ENCODE data around the gene LBHD1. TPM values are rescaled to one million over a fixed set of nuclear protein-coding genes. Genes with fewer than 3 reads are reported as not detected.

The LBHD1 gene
- total RNA-seq (10 to 100 TPM; 22.6 to 22.9 TPM), polyA plus RNA-seq (7.6 TPM)

GRCh38 chr11:62671608-62672389, at the start of gene LBHD1, which contains the start of gene UQCC3:
TSS of gene LBHD1 (minus strand) at chr11:62672267. CDS start at chr11:62670031, 2,236 bp downstream.
TSS of gene UQCC3 (plus strand) at chr11:62671673. CDS start at chr11:62671746, 73 bp downstream.
- H3K4me1 Mint-ChIP-seq = peaks cover 36 to 61% (median 52%) of the 10 kb centered on the region in 3 donors
- H3K27ac ChIP-seq (ENCODE audit: low read depth, low read length) = peak within 1 kb of the TSS; percentile 91
- H3K27ac Mint-ChIP-seq = peak within 1 kb of the TSS; percentile 83 to 98 (median 97)
- H3K36me3 ChIP-seq (ENCODE audit: insufficient read depth, low read length) = peaks cover 13% of the 10 kb centered on the region
- H3K4me1 ChIP-seq (ENCODE audit: insufficient read depth, low read length) = peaks cover 35% of the 10 kb centered on the region
- POLR2A ChIA-PET = interaction anchor here (0.5 to 3.0 kb wide), 21 partner anchors 9 to 1184 kb away, joined by 3 to 56 read pairs (median 4); partner anchors contain the start of genes B3GAT3, GNG3, HNRNPUL2 and INTS5
- H3K4me3 Mint-ChIP-seq = peak within 1 kb of the TSS; percentile 94 to 100 (median 100)
- peaks cover 0 to 51% (median 4%) of the 10 kb centered on the region in 3 donors for H3K36me3 Mint-ChIP-seq
- no peaks in the 10 kb centered on the region for H3K27me3 Mint-ChIP-seq
- no peaks in the 10 kb centered on the region for H3K27me3 ChIP-seq (ENCODE audit: insufficient read depth, low read length, poor library complexity, severe bottlenecking)
- CTCF ChIA-PET = interaction anchor here (0.7 to 2.9 kb wide), 17 partner anchors 9 to 247 kb away, joined by 3 to 8 read pairs (median 4); partner anchors contain the start of genes B3GAT3, EEF1G, GANAB and HNRNPUL2
- peak; percentile 56 to 85 (median 79) for DNase-seq
- H3K4me3 ChIP-seq (ENCODE audit: low read length) = peak within 1 kb of the TSS; percentile 82
- H3K9me3 Mint-ChIP-seq = no peaks in the 10 kb centered on the region
- no peaks in the 10 kb centered on the region for H3K9me3 ChIP-seq (ENCODE audit: low read length)

GRCh38 chr11:62719302-62719978, 47.4 kb upstream of the LBHD1 start:
- no peaks in the 10 kb centered on the region for H3K9me3 ChIP-seq (ENCODE audit: low read length)
- Mint-ChIP-seq H3K4me1 (peaks cover 38 to 72% (median 50%) of the 10 kb centered on the region in 3 donors), H3K36me3 (peaks cover 29 to 96% (median 51%) of the 10 kb centered on the region in 3 donors), H3K27ac (peak overlapping the region; percentile 26 to 86 (median 62)), H3K9me3 (no peaks in the 10 kb centered on the region), H3K4me3 (peak overlapping the region in 1 of 7 donors; percentile 21), H3K27me3 (no peaks in the 10 kb centered on the region)
- ChIA-PET CTCF (interaction anchor here (1.3 kb wide), 1 partner anchor 10 kb away, joined by 3 read pairs; no protein-coding TSS in a partner anchor), POLR2A (no interaction called here)
- DNase-seq = no peak
- H3K4me1 ChIP-seq (ENCODE audit: insufficient read depth, low read length) = peaks cover 16% of the 10 kb centered on the region
- H3K27me3 ChIP-seq (ENCODE audit: insufficient read depth, low read length, poor library complexity, severe bottlenecking) = no peaks in the 10 kb centered on the region
- peaks cover 87% of the 10 kb centered on the region for H3K36me3 ChIP-seq (ENCODE audit: insufficient read depth, low read length)
- H3K4me3 ChIP-seq (ENCODE audit: low read length) = no peak overlapping the region
- H3K27ac ChIP-seq (ENCODE audit: low read depth, low read length) = no peak overlapping the region

GRCh38 chr11:62716816-62717215, 44.7 kb upstream of the LBHD1 start:
- Histone ChIP-seq H3K4me3 (ENCODE audit: low read length) (no peak overlapping the region), H3K36me3 (ENCODE audit: insufficient read depth, low read length) (peaks cover 76% of the 10 kb centered on the region), H3K9me3 (ENCODE audit: low read length) (no peaks in the 10 kb centered on the region), H3K27me3 (ENCODE audit: insufficient read depth, low read length, poor library complexity, severe bottlenecking) (no peaks in the 10 kb centered on the region), H3K4me1 (ENCODE audit: insufficient read depth, low read length) (peaks cover 4% of the 10 kb centered on the region), H3K27ac (ENCODE audit: low read depth, low read length) (no peak overlapping the region)
- no peak for DNase-seq
- Mint-ChIP-seq H3K27ac (peak overlapping the region in 4 of 8 donors; percentile 15 to 84 (median 39)), H3K36me3 (peaks cover 28 to 94% (median 32%) of the 10 kb centered on the region in 3 donors), H3K27me3 (no peaks in the 10 kb centered on the region), H3K4me3 (no peak overlapping the region), H3K9me3 (no peaks in the 10 kb centered on the region), H3K4me1 (peaks cover 32 to 67% (median 48%) of the 10 kb centered on the region in 3 donors)
- POLR2A ChIA-PET = interaction anchor here (1.1 kb wide), 1 partner anchor 10 kb away, joined by 3 read pairs; the partner anchor contains the start of gene HNRNPUL2
- CTCF ChIA-PET = interaction anchor here (2.3 kb wide), 1 partner anchor 10 kb away, joined by 7 read pairs; the partner anchor contains the start of gene HNRNPUL2

GRCh38 chr11:62716206-62716605, 44.1 kb upstream of the LBHD1 start:
- H3K4me1 ChIP-seq (ENCODE audit: insufficient read depth, low read length) = peaks cover 4% of the 10 kb centered on the region
- no peak overlapping the region for H3K27ac ChIP-seq (ENCODE audit: low read depth, low read length)
- Mint-ChIP-seq H3K4me3 (no peak overlapping the region), H3K36me3 (peaks cover 28 to 93% (median 29%) of the 10 kb centered on the region in 3 donors), H3K9me3 (no peaks in the 10 kb centered on the region), H3K27ac (peak overlapping the region in 4 of 8 donors; percentile 23 to 45 (median 26)), H3K27me3 (no peaks in the 10 kb centered on the region), H3K4me1 (peaks cover 31 to 61% (median 42%) of the 10 kb centered on the region in 3 donors)
- DNase-seq = no peak
- no peaks in the 10 kb centered on the region for H3K27me3 ChIP-seq (ENCODE audit: insufficient read depth, low read length, poor library complexity, severe bottlenecking)
- H3K4me3 ChIP-seq (ENCODE audit: low read length) = no peak overlapping the region
- ChIA-PET CTCF (interaction anchor here (1.3 to 2.3 kb wide), 2 partner anchors 8 to 11 kb away, joined by 3 to 7 read pairs; partner anchors contain the start of gene HNRNPUL2), POLR2A (interaction anchor here (1.1 to 1.2 kb wide), 2 partner anchors 11 to 44 kb away, joined by 3 read pairs; partner anchors contain the start of genes HNRNPUL2 and LBHD1)
- peaks cover 76% of the 10 kb centered on the region for H3K36me3 ChIP-seq (ENCODE audit: insufficient read depth, low read length)
- H3K9me3 ChIP-seq (ENCODE audit: low read length) = no peaks in the 10 kb centered on the region

- CTCF ChIA-PET = interaction anchor here (1.3 to 2.3 kb wide), 2 partner anchors 9 to 12 kb away, joined by 3 to 7 read pairs; partner anchors contain the start of gene HNRNPUL2
- Histone ChIP-seq H3K9me3 (ENCODE audit: low read length) (no peaks in the 10 kb centered on the region), H3K4me3 (ENCODE audit: low read length) (no peak overlapping the region), H3K4me1 (ENCODE audit: insufficient read depth, low read length) (peaks cover 7% of the 10 kb centered on the region), H3K36me3 (ENCODE audit: insufficient read depth, low read length) (peaks cover 69% of the 10 kb centered on the region), H3K27me3 (ENCODE audit: insufficient read depth, low read length, poor library complexity, severe bottlenecking) (no peaks in the 10 kb centered on the region), H3K27ac (ENCODE audit: low read depth, low read length) (no peak overlapping the region)
- POLR2A ChIA-PET = interaction anchor here (1.2 to 1.7 kb wide), 2 partner anchors 12 to 43 kb away, joined by 3 to 6 read pairs; partner anchors contain the start of genes HNRNPUL2 and LBHD1
- H3K27me3 Mint-ChIP-seq = no peaks in the 10 kb centered on the region
- H3K4me1 Mint-ChIP-seq = peaks cover 29 to 56% (median 38%) of the 10 kb centered on the region in 3 donors
- peak overlapping the region in 7 of 8 donors; percentile 30 to 87 (median 57) for H3K27ac Mint-ChIP-seq
- peaks cover 23 to 90% (median 25%) of the 10 kb centered on the region in 3 donors for H3K36me3 Mint-ChIP-seq
- no peaks in the 10 kb centered on the region for H3K9me3 Mint-ChIP-seq
- DNase-seq = no peak
- H3K4me3 Mint-ChIP-seq = peak overlapping the region in 1 of 7 donors; percentile 50
Observed at GRCh38 chr11:62715150-62716130, 43.4 kb upstream of the LBHD1 start.

- Mint-ChIP-seq H3K36me3 (peaks cover 13 to 84% (median 18%) of the 10 kb centered on the region in 3 donors), H3K4me1 (peaks cover 40 to 62% (median 44%) of the 10 kb centered on the region in 3 donors), H3K9me3 (no peaks in the 10 kb centered on the region), H3K27me3 (no peaks in the 10 kb centered on the region), H3K27ac (peak overlapping the region in 6 of 8 donors; percentile 13 to 75 (median 58)), H3K4me3 (no peak overlapping the region)
- ChIA-PET POLR2A (interaction anchor here (0.6 kb wide), 1 partner anchor 30 kb away, joined by 3 read pairs; no protein-coding TSS in a partner anchor), CTCF (interaction anchor here (1.1 to 1.4 kb wide), 2 partner anchors 48 to 121 kb away, joined by 3 read pairs; partner anchors contain the start of genes C11orf98 and CSKMT)
- peaks cover 19% of the 10 kb centered on the region for H3K4me1 ChIP-seq (ENCODE audit: insufficient read depth, low read length)
- H3K27ac ChIP-seq (ENCODE audit: low read depth, low read length) = no peak overlapping the region
- no peaks in the 10 kb centered on the region for H3K9me3 ChIP-seq (ENCODE audit: low read length)
- no peak overlapping the region for H3K4me3 ChIP-seq (ENCODE audit: low read length)
- peaks cover 56% of the 10 kb centered on the region for H3K36me3 ChIP-seq (ENCODE audit: insufficient read depth, low read length)
- no peak for DNase-seq
- no peaks in the 10 kb centered on the region for H3K27me3 ChIP-seq (ENCODE audit: insufficient read depth, low read length, poor library complexity, severe bottlenecking)
Observed at GRCh38 chr11:62713343-62713742, 41.3 kb upstream of the LBHD1 start.

Data from CD8-positive, alpha-beta memory T cell (primary cell).